ENCODE data around the gene ITPKB. TPM values are rescaled to one million over a fixed set of nuclear protein-coding genes. Genes with fewer than 3 reads are reported as not detected.

The ITPKB gene
- total and polyA plus RNA-seq, 4 experiments from 2014 or later: 52.2 to 159 (median 104) TPM

DNA sequence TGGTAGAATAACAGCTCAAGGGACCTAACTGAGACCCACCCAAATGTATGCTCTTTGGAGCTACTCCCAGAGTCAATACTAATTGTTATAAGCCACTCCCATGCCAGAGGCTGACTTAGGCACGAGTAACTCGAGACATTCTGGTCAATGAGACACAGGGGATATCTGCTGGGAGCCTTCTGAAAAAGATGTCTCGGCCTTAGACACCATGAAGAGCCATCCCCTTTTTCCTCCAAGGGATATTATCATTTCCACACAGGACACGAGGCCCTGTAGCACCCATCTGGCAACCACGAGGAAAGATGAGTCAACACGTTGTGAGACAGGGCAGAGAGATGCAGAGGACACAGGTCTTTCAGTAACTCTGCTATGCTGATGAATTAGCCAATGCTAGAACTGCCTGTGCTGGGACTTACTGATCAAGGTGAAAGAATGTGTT is 30.7 kb downstream of the ITPKB start:
- intact Hi-C loops (cut with micrococcal nuclease): no loop called here
- Histone ChIP-seq H3K36me3 (ENCODE audit: insufficient read depth, low read length) (peaks cover 6% of the 10 kb centered on the region), H3K4me3 (ENCODE audit: low read length in 2 of 2) (no peak overlapping the region), H3K9me3 (ENCODE audit: control insufficient read depth in 1 of 2, low read length in 2 of 2) (no peaks in the 10 kb centered on the region), H3K27me3 (ENCODE audit: insufficient read depth, low read length) (no peaks in the 10 kb centered on the region), H3K27ac (ENCODE audit: low read depth, low read length) (peak overlapping the region; percentile 60), H3K4me1 (ENCODE audit: insufficient read depth, low read length) (peaks cover 92% of the 10 kb centered on the region)
- peak overlapping the region; percentile 70 to 100 (median 92) for H3K27ac Mint-ChIP-seq
- H3K4me3 Mint-ChIP-seq: peak overlapping the region in 7 of 8 donors; percentile 39 to 90 (median 71)
- DNase-seq: peak in 1 of 5 donors; percentile 69
- POLR2A ChIA-PET (ENCODE audit: partially characterized antibody): interaction anchor here (1.0 to 2.6 kb wide), 3 partner anchors 17 to 31 kb away, joined by 3 to 9 read pairs (median 5); no protein-coding TSS in a partner anchor
- H3K36me3 Mint-ChIP-seq: peaks cover 11 to 61% of the 10 kb centered on the region in 2 donors
- CTCF ChIA-PET (ENCODE audit: partially characterized antibody): interaction anchor here (1.0 to 5.4 kb wide), 4 partner anchors 54 to 118 kb away, joined by 3 to 24 read pairs (median 5); no protein-coding TSS in a partner anchor
- H3K4me1 Mint-ChIP-seq: peaks cover 70 to 97% (median 87%) of the 10 kb centered on the region in 4 donors
- H3K27me3 Mint-ChIP-seq: peaks cover 2 to 3% of the 10 kb centered on the region in 2 donors
- peaks cover 0 to 7% (median 0%) of the 10 kb centered on the region in 8 donors for H3K9me3 Mint-ChIP-seq

DNA sequence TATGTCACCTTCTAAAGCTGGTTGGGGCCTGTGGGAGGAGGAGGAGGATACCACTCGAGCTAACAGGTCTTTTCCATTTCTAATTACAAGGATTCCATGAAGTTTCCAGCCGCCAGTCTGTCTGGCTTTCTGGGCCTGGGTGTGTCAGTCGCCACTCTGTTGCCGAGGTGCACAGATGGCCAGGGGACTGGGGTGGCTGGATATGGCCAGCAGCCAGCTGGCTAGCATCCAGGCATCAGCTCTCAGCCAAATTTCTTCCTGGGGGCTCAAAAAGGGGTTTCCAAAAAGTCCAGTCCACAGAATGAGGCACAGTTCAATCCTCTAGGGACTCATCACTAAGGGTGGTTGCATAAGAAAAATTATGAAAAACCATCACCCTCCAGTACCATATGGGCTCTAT is 32.4 kb downstream of the ITPKB start:
- ChIA-PET CTCF (ENCODE audit: partially characterized antibody) (interaction anchor here (1.0 to 1.8 kb wide), 4 partner anchors 14 to 108 kb away, joined by 3 to 5 read pairs (median 4); no protein-coding TSS in a partner anchor), POLR2A (ENCODE audit: partially characterized antibody) (interaction anchor here (1.2 to 2.6 kb wide), 4 partner anchors 25 to 54 kb away, joined by 3 to 9 read pairs (median 5); no protein-coding TSS in a partner anchor)
- intact Hi-C loops (cut with micrococcal nuclease): no loop called here
- Mint-ChIP-seq H3K27me3 (peaks cover 2% of the 10 kb centered on the region in 2 donors), H3K9me3 (peaks cover 0 to 9% (median 0%) of the 10 kb centered on the region in 8 donors), H3K4me3 (peak overlapping the region in 1 of 8 donors; percentile 23), H3K27ac (peak overlapping the region in 5 of 7 donors; percentile 25 to 94 (median 41)), H3K36me3 (peaks cover 11 to 50% of the 10 kb centered on the region in 2 donors), H3K4me1 (peaks cover 63 to 96% (median 83%) of the 10 kb centered on the region in 4 donors)
- DNase-seq: no peak
- H3K4me1 ChIP-seq (ENCODE audit: insufficient read depth, low read length): peaks cover 89% of the 10 kb centered on the region
- H3K36me3 ChIP-seq (ENCODE audit: insufficient read depth, low read length): peaks cover 6% of the 10 kb centered on the region
- H3K4me3 ChIP-seq (ENCODE audit: low read length in 2 of 2): no peak overlapping the region
- H3K27me3 ChIP-seq (ENCODE audit: insufficient read depth, low read length): no peaks in the 10 kb centered on the region
- no peak overlapping the region for H3K27ac ChIP-seq (ENCODE audit: low read depth, low read length)
- H3K9me3 ChIP-seq (ENCODE audit: control insufficient read depth in 1 of 2, low read length in 2 of 2): no peaks in the 10 kb centered on the region

DNA sequence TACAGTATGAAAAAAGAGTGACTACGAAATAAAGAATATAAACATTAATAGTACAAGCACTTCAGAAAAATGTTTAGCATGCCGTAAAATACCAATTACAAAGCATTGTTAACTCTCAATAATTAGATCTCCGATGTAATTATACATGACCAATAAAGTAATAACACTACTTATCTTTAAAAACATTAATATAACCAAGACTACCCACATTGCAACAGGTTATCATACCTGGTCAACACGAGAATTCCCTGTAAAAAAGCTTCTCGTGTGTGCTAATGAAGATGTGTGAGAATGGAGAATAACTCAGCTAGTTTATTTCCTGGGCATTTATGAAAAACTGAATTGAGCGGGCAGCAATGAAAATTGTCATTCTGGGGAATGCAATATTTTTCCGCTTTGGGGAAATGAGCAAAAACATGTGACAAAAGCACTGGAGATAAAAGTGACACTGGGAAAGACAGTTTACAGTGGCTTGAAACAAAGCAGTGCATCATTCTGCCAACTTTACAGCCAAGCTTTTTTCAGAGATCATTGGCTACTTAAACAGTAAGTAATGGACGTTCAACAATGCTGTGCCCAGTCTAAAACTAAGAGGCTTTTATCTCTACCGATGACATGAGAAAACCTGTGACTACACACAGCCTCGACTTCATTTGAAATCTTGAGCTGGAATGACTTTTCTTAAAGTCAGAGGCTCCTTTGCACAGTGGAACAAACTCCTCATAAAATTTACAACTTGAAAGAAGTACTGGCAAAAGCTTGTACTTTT is 34.7 kb downstream of the ITPKB start:
- H3K27ac ChIP-seq (ENCODE audit: low read depth, low read length): peak overlapping the region; percentile 86
- Mint-ChIP-seq H3K27me3 (no peaks in the 10 kb centered on the region), H3K36me3 (peaks cover 10 to 56% of the 10 kb centered on the region in 2 donors), H3K4me3 (peak overlapping the region; percentile 79 to 88 (median 84)), H3K9me3 (peaks cover 0 to 4% (median 0%) of the 10 kb centered on the region in 8 donors), H3K27ac (peak overlapping the region; percentile 85 to 96 (median 89)), H3K4me1 (peaks cover 60 to 92% (median 80%) of the 10 kb centered on the region in 4 donors)
- intact Hi-C loops (cut with micrococcal nuclease): no loop called here
- H3K4me3 ChIP-seq (ENCODE audit: low read length in 2 of 2): peak overlapping the region in 1 of 2 donors; percentile 68
- no peaks in the 10 kb centered on the region for H3K27me3 ChIP-seq (ENCODE audit: insufficient read depth, low read length)
- no peak for DNase-seq
- H3K36me3 ChIP-seq (ENCODE audit: insufficient read depth, low read length): peaks cover 8% of the 10 kb centered on the region
- CTCF ChIA-PET (ENCODE audit: partially characterized antibody): interaction anchor here (1.0 to 2.8 kb wide), 7 partner anchors 12 to 96 kb away, joined by 3 to 7 read pairs (median 4); partner anchors contain the start of gene ITPKB
- POLR2A ChIA-PET (ENCODE audit: partially characterized antibody): interaction anchor here (0.8 to 2.5 kb wide), 11 partner anchors 7 to 122 kb away, joined by 3 to 13 read pairs (median 7); no protein-coding TSS in a partner anchor
- peaks cover 87% of the 10 kb centered on the region for H3K4me1 ChIP-seq (ENCODE audit: insufficient read depth, low read length)
- no peaks in the 10 kb centered on the region for H3K9me3 ChIP-seq (ENCODE audit: control insufficient read depth in 1 of 2, low read length in 2 of 2)

DNA sequence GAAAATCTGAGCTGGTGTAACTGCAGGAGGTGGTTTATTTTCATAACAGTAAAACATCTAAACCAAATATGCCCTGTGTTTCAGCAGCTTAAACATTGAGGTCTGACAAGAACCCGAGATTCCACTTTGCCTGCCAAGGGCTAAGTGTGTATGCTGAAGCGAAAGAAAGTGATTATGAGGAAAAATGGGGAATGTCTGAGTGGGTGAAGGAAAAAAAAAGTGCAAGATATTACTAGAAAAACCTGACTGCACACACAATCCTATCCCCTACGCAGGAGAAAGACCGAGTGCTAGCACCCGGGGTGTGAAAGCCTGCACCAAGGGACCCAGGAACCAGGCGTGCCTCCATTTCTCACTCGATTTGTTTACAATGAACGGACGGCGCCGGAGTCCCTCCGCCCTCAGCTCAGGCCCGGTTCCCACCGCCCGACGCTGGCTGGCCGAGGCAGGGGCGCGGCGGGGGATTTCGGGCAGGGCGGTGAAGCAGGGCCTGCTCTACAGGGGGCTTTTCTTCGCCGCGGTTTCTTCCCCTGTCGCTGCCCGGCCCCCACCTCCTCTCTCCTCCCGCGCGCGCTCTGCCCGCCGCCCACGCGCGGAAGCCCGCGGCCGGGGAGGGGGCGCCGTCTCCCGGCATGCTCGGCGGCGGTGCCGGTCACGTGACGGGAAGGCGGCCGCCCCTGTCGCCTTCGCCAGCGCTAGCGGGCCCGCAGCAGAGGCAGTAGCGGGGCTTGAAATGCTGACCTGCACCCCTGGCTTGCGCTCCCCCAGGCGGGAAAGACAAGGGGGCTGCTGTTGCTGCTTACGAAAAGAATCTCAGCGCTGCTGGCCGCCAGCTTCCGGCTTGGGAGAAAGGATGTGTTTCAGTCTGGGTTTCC is 35.9 kb downstream of the ITPKB start:
- Histone ChIP-seq H3K27ac (ENCODE audit: low read depth, low read length) (peak overlapping the region; percentile 86), H3K4me3 (ENCODE audit: low read length in 2 of 2) (peak overlapping the region; percentile 21 to 68), H3K4me1 (ENCODE audit: insufficient read depth, low read length) (peaks cover 87% of the 10 kb centered on the region), H3K9me3 (ENCODE audit: control insufficient read depth in 1 of 2, low read length in 2 of 2) (no peaks in the 10 kb centered on the region), H3K27me3 (ENCODE audit: insufficient read depth, low read length) (no peaks in the 10 kb centered on the region), H3K36me3 (ENCODE audit: insufficient read depth, low read length) (peaks cover 20% of the 10 kb centered on the region)
- Mint-ChIP-seq H3K27ac (peak overlapping the region; percentile 88 to 98 (median 96)), H3K4me3 (peak overlapping the region; percentile 81 to 88 (median 85)), H3K36me3 (peaks cover 13 to 59% of the 10 kb centered on the region in 2 donors), H3K27me3 (no peaks in the 10 kb centered on the region), H3K9me3 (peaks cover 0 to 3% (median 0%) of the 10 kb centered on the region in 8 donors), H3K4me1 (peaks cover 59 to 92% (median 81%) of the 10 kb centered on the region in 4 donors)
- POLR2A ChIA-PET (ENCODE audit: partially characterized antibody): interaction anchor here (0.8 to 2.5 kb wide), 15 partner anchors 8 to 123 kb away, joined by 3 to 13 read pairs (median 6); no protein-coding TSS in a partner anchor
- CTCF ChIA-PET (ENCODE audit: partially characterized antibody): interaction anchor here (1.0 to 2.8 kb wide), 11 partner anchors 11 to 124 kb away, joined by 3 to 7 read pairs (median 4); partner anchors contain the start of gene ITPKB
- intact Hi-C loops (cut with micrococcal nuclease): loop anchor here (1.0 to 2.0 kb wide), 5 partner anchors 9 to 40 kb away; partner anchors contain the start of gene ITPKB
- DNase-seq: peak; percentile 83 to 89 (median 86)

DNA sequence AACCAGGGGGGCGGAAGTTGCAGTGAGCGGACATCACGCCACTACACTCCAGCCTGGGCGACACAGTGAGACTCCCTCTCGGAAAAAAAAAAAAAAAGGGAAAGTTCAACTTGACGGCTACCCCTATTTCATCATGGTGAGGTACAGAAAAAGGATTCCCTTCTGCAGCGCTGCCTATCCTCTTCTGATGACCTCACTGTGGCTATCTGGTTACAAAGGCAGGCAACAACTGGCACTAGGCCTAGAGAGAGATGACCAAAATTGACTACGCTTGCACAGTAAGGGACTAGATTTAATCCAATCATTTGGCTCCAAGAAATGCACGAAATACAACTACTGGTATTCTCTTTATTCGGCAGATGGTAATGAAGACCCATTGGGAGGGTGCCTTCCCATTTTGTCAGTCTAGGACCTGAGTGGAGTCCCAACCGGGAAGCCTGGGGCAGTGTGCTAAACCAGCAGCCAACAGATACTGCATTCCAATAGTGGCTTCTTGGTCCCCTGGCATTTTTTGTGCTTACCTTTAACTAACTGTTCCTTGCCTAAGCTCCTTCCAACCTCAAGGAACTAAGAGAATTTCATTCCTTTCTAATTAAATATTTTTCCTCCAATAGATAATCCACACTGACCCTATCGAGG is 36.6 kb downstream of the ITPKB start:
- no peaks in the 10 kb centered on the region for H3K27me3 ChIP-seq (ENCODE audit: insufficient read depth, low read length)
- peaks cover 17 to 59% of the 10 kb centered on the region in 2 donors for H3K36me3 Mint-ChIP-seq
- ChIA-PET CTCF (ENCODE audit: partially characterized antibody) (interaction anchor here (1.1 to 1.9 kb wide), 7 partner anchors 10 to 124 kb away, joined by 3 to 7 read pairs (median 4); partner anchors contain the start of gene ITPKB), POLR2A (ENCODE audit: partially characterized antibody) (interaction anchor here (1.0 to 2.5 kb wide), 13 partner anchors 9 to 69 kb away, joined by 3 to 13 read pairs (median 7); no protein-coding TSS in a partner anchor)
- H3K27ac ChIP-seq (ENCODE audit: low read depth, low read length): peak overlapping the region; percentile 86
- peaks cover 87% of the 10 kb centered on the region for H3K4me1 ChIP-seq (ENCODE audit: insufficient read depth, low read length)
- H3K9me3 ChIP-seq (ENCODE audit: control insufficient read depth in 1 of 2, low read length in 2 of 2): no peaks in the 10 kb centered on the region
- no peaks in the 10 kb centered on the region for H3K27me3 Mint-ChIP-seq
- no peak for DNase-seq
- intact Hi-C loops (cut with micrococcal nuclease): loop anchor here (2.0 kb wide), 2 partner anchors 22 to 36 kb away; partner anchors contain the start of gene ITPKB
- peaks cover 60 to 92% (median 81%) of the 10 kb centered on the region in 4 donors for H3K4me1 Mint-ChIP-seq
- peak overlapping the region in 1 of 2 donors; percentile 68 for H3K4me3 ChIP-seq (ENCODE audit: low read length in 2 of 2)
- peaks cover 26% of the 10 kb centered on the region for H3K36me3 ChIP-seq (ENCODE audit: insufficient read depth, low read length)
- peaks cover 0 to 3% (median 0%) of the 10 kb centered on the region in 8 donors for H3K9me3 Mint-ChIP-seq
- H3K4me3 Mint-ChIP-seq: peak overlapping the region; percentile 65 to 88 (median 85)
- peak overlapping the region; percentile 88 to 98 (median 94) for H3K27ac Mint-ChIP-seq

DNA sequence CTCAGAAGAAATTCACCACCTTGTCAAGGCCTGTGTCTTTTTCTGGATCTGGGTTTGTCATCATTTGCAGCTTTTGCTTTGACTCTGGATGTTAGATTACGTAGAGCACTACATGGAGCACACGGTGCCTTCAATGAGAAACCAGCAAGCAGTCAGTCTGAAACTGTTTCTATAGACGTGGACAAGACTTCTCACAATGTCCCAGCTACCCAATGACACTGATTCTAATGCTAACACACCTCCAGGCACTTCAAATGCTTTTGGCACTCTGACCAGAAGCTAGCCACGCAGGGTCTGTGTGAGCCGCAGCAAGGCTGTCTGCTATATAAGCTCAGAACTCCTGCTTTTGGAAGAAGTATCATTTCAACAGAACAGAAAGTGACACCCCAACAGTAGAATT is 38.2 kb downstream of the ITPKB start:
- ChIA-PET POLR2A (ENCODE audit: partially characterized antibody) (interaction anchor here (0.8 to 2.5 kb wide), 5 partner anchors 11 to 124 kb away, joined by 4 to 10 read pairs (median 5); partner anchors contain the start of gene ITPKB), CTCF (ENCODE audit: partially characterized antibody) (interaction anchor here (0.5 to 2.0 kb wide), 7 partner anchors 11 to 502 kb away, joined by 3 to 5 read pairs (median 3); partner anchors contain the start of gene ITPKB)
- H3K4me1 ChIP-seq (ENCODE audit: insufficient read depth, low read length): peaks cover 91% of the 10 kb centered on the region
- no peaks in the 10 kb centered on the region for H3K27me3 Mint-ChIP-seq
- H3K27ac Mint-ChIP-seq: peak overlapping the region; percentile 60 to 94 (median 87)
- peak overlapping the region; percentile 34 for H3K27ac ChIP-seq (ENCODE audit: low read depth, low read length)
- peak overlapping the region in 6 of 8 donors; percentile 21 to 67 (median 36) for H3K4me3 Mint-ChIP-seq
- no peaks in the 10 kb centered on the region for H3K27me3 ChIP-seq (ENCODE audit: insufficient read depth, low read length)
- no peaks in the 10 kb centered on the region for H3K9me3 ChIP-seq (ENCODE audit: control insufficient read depth in 1 of 2, low read length in 2 of 2)
- no peak overlapping the region for H3K4me3 ChIP-seq (ENCODE audit: low read length in 2 of 2)
- H3K9me3 Mint-ChIP-seq: peaks cover 0 to 5% (median 0%) of the 10 kb centered on the region in 8 donors
- DNase-seq: no peak
- H3K36me3 ChIP-seq (ENCODE audit: insufficient read depth, low read length): peaks cover 26% of the 10 kb centered on the region
- H3K4me1 Mint-ChIP-seq: peaks cover 70 to 95% (median 86%) of the 10 kb centered on the region in 4 donors
- intact Hi-C loops (cut with micrococcal nuclease): no loop called here
- H3K36me3 Mint-ChIP-seq: peaks cover 25 to 63% of the 10 kb centered on the region in 2 donors
